Neural cell (in vitro differentiated cells): Measurements from ENCODE around the gene EPHA4. TPM values are rescaled to one million over a fixed set of nuclear protein-coding genes. Genes with fewer than 3 reads are reported as not detected.

ENCODE experiments used
- H2AFZ ChIP-seq: fragments of 200-600, 300-800 bp; sonication (generic), shearing (Covaris generic); 2 replicates; pipeline ENCODE4 v1.6.0; 2014; ENCODE audit warnings: low read depth, mild to moderate bottlenecking, antibody characterized with exemption, low read length, moderate library complexity
- H3F3A ChIP-seq: fragments of 200-600 bp; shearing (Covaris generic); 2 replicates; pipeline ENCODE4 v1.6.1; 2016; ENCODE audit warnings: mild to moderate bottlenecking, moderate library complexity, mixed read lengths, antibody characterized with exemption, low read length; ENCODE audit not compliant: insufficient read depth, poor library complexity, severe bottlenecking
- H3K27ac ChIP-seq: fragments of 200-600, 300-800 bp; sonication (generic), shearing (Covaris generic); 2 replicates; pipeline ENCODE4 v1.5.1; 2014; ENCODE audit warnings: mild to moderate bottlenecking, low read length, moderate library complexity
- H3K27me3 ChIP-seq: fragments of 300-800, 200-600 bp; sonication (generic), shearing (Covaris generic); 2 replicates; pipeline ENCODE4 v1.6.0; 2014; ENCODE audit warnings: mild to moderate bottlenecking, low read depth, low read length, moderate library complexity; ENCODE audit not compliant: insufficient read depth
- H3K36me3 ChIP-seq: fragments of 300-800, 200-600 bp; sonication (generic), shearing (Covaris generic); 2 replicates; pipeline ENCODE4 v1.5.1; 2014; ENCODE audit warnings: mild to moderate bottlenecking, antibody characterized with exemption, low read length, moderate library complexity; ENCODE audit not compliant: insufficient read depth
- H3K4me2 ChIP-seq: fragments of 300-800, 200-600 bp; sonication (generic), shearing (Covaris generic); 2 replicates; pipeline ENCODE4 v1.6.0; 2014; ENCODE audit warnings: mild to moderate bottlenecking, low read length
- H3K4me3 ChIP-seq: fragments of 300-800, 200-600 bp; sonication (generic), shearing (Covaris generic); 2 replicates; pipeline ENCODE4 v1.5.1; 2014; ENCODE audit warnings: mild to moderate bottlenecking, low read length, moderate library complexity
- H3K79me2 ChIP-seq: fragments of 200-600 bp; shearing (Covaris generic); replicated peaks from 2 replicates; pipeline ENCODE4 v1.6.0; 2014; ENCODE audit warnings: mild to moderate bottlenecking, low read length, moderate library complexity; ENCODE audit not compliant: insufficient read depth
- H3K9ac ChIP-seq: fragments of 300-800, 200-600 bp; sonication (generic), shearing (Covaris generic); 2 replicates; pipeline ENCODE4 v1.6.1; 2016; ENCODE audit warnings: mild to moderate bottlenecking, low read length, mixed read lengths
- H3K9me2 ChIP-seq: fragments of 200-600 bp; shearing (Covaris generic); 2 replicates; pipeline ENCODE4 v1.6.1; 2016; ENCODE audit warnings: mild to moderate bottlenecking, low read length, mixed read lengths; ENCODE audit not compliant: insufficient read depth
- H3K9me3 ChIP-seq: fragments of 200-600, 300-800 bp; sonication (generic), shearing (Covaris generic); 2 replicates; pipeline ENCODE4 v1.6.1; 2016; ENCODE audit warnings: mild to moderate bottlenecking, mixed run types, low read length, moderate library complexity, mixed read lengths
- H4K20me1 ChIP-seq: fragments of 200-600 bp; shearing (Covaris generic); 2 replicates; pipeline ENCODE4 v1.6.1; 2016; ENCODE audit warnings: mild to moderate bottlenecking, mixed run types; ENCODE audit not compliant: insufficient read depth
- EP300 ChIP-seq: fragments of 450-650 bp; conservative IDR thresholded peaks from 2 replicates; pipeline ENCODE4 v1.6.1; 2014; ENCODE audit warnings: antibody characterized with exemption, mild to moderate bottlenecking, moderate library complexity; ENCODE audit not compliant: poor library complexity, severe bottlenecking
- EZH2 ChIP-seq: fragments of 200-600, 300-800 bp; shearing (Covaris generic), sonication (generic); IDR thresholded peaks from 2 replicates; pipeline ENCODE4 v1.6.1; 2014; ENCODE audit warnings: antibody characterized with exemption, low read length, borderline replicate concordance, mild to moderate bottlenecking; ENCODE audit not compliant: insufficient read depth, poor library complexity, severe bottlenecking
- MXI1 ChIP-seq: fragments of 450-650 bp; conservative IDR thresholded peaks from 2 replicates; pipeline ENCODE4 v1.6.1; 2014; ENCODE audit warnings: antibody characterized with exemption, mild to moderate bottlenecking; ENCODE audit not compliant: poor library complexity, severe bottlenecking
- POLR2AphosphoS5 ChIP-seq: IDR thresholded peaks from 2 replicates; pipeline ENCODE4 v1.6.1; 2012
- RAD21 ChIP-seq: fragments of 450-650 bp; conservative IDR thresholded peaks from 2 replicates; pipeline ENCODE4 v1.6.1; 2014; ENCODE audit warnings: antibody characterized with exemption, mild to moderate bottlenecking, moderate library complexity
- REST ChIP-seq: IDR thresholded peaks from 2 replicates; pipeline ENCODE4 v1.6.1; 2012; ENCODE audit warnings: borderline replicate concordance
- SMC3 ChIP-seq: fragments of 450-650 bp; conservative IDR thresholded peaks from 2 replicates; pipeline ENCODE4 v1.6.1; 2014; ENCODE audit warnings: antibody characterized with exemption, mild to moderate bottlenecking, moderate library complexity; ENCODE audit not compliant: poor library complexity
- TAF1 ChIP-seq: IDR thresholded peaks from 2 replicates; pipeline ENCODE4 v1.6.1; 2012; ENCODE audit warnings: low read depth
- polyA plus RNA-seq: library from polyadenylated mRNA; depleted of rRNA; stranded (reverse); fragments of >200 nt; gene quantifications from 2 replicates; pipeline ENCODE4 v1.2.3, GENCODE V29; 2014
- TF ChIP-seq, protein P1 (sequence below): fragments of 450-650 bp; IDR thresholded peaks from 2 replicates; pipeline ENCODE4 v1.5.1; 2014; ENCODE audit warnings: antibody characterized with exemption, mild to moderate bottlenecking, moderate library complexity; ENCODE audit not compliant: poor library complexity, severe bottlenecking

The EPHA4 gene
- polyA plus RNA-seq, 1 donor from 2014 or later = 71.1 TPM

GRCh38 chr2:221485503-221485870 lies 86.6 kb downstream of the EPHA4 start:
- TF ChIP-seq, protein P1, sequence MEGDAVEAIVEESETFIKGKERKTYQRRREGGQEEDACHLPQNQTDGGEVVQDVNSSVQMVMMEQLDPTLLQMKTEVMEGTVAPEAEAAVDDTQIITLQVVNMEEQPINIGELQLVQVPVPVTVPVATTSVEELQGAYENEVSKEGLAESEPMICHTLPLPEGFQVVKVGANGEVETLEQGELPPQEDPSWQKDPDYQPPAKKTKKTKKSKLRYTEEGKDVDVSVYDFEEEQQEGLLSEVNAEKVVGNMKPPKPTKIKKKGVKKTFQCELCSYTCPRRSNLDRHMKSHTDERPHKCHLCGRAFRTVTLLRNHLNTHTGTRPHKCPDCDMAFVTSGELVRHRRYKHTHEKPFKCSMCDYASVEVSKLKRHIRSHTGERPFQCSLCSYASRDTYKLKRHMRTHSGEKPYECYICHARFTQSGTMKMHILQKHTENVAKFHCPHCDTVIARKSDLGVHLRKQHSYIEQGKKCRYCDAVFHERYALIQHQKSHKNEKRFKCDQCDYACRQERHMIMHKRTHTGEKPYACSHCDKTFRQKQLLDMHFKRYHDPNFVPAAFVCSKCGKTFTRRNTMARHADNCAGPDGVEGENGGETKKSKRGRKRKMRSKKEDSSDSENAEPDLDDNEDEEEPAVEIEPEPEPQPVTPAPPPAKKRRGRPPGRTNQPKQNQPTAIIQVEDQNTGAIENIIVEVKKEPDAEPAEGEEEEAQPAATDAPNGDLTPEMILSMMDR = no peak
- no peak for TF ChIP-seq EZH2
- no peak for TF ChIP-seq EP300
- no peak for TF ChIP-seq RAD21
- TF ChIP-seq MXI1 = no peak
- no peak for TF ChIP-seq TAF1
- TF ChIP-seq POLR2AphosphoS5 = no peak
- TF ChIP-seq SMC3 = no peak
- no peak for TF ChIP-seq REST
- Histone ChIP-seq H3K27ac (no peak overlapping the region), H4K20me1 (no peaks in the 10 kb centered on the region), H3K79me2 (peaks cover 80% of the 10 kb centered on the region), H2AFZ (no peak overlapping the region), H3K4me3 (no peak overlapping the region), H3K9me2 (no peaks in the 10 kb centered on the region), H3F3A (no peaks in the 10 kb centered on the region), H3K9ac (no peak overlapping the region), H3K36me3 (no peaks in the 10 kb centered on the region), H3K4me2 (no peak overlapping the region), H3K9me3 (no peaks in the 10 kb centered on the region), H3K27me3 (no peaks in the 10 kb centered on the region)

GRCh38 chr2:221484761-221485502 lies 87.2 kb downstream of the EPHA4 start:
- H3K9me3 ChIP-seq = no peaks in the 10 kb centered on the region
- H3K4me2 ChIP-seq = no peak overlapping the region
- no peak overlapping the region for H3K9ac ChIP-seq
- H3K9me2 ChIP-seq = no peaks in the 10 kb centered on the region
- no peak overlapping the region for H3K27ac ChIP-seq
- no peaks in the 10 kb centered on the region for H3F3A ChIP-seq
- no peaks in the 10 kb centered on the region for H3K27me3 ChIP-seq
- no peak overlapping the region for H2AFZ ChIP-seq
- H3K79me2 ChIP-seq = peaks cover 75% of the 10 kb centered on the region
- no peaks in the 10 kb centered on the region for H3K36me3 ChIP-seq
- H3K4me3 ChIP-seq = no peak overlapping the region
- H4K20me1 ChIP-seq = no peaks in the 10 kb centered on the region
- TF ChIP-seq REST (no peak), EZH2 (no peak), MXI1 (no peak), POLR2AphosphoS5 (no peak), EP300 (no peak), RAD21 (no peak), TAF1 (no peak), SMC3 (no peak)
- TF ChIP-seq, protein P1 = no peak
